GM21529 (cell line): ENCODE data around the gene GGCX.
"Not testable (repeated sequence)": the region's sequence is repeated elsewhere in the genome, so short reads cannot be mapped to it uniquely, and the experiment has no call there.

Experiments
- ATAC-seq: cut with Tn5 transposase; IDR thresholded peaks from one replicate; pipeline ENCODE4 v1.9.1; 2021; ENCODE audit not compliant: unreplicated experiment

GGCX gene

DNA sequence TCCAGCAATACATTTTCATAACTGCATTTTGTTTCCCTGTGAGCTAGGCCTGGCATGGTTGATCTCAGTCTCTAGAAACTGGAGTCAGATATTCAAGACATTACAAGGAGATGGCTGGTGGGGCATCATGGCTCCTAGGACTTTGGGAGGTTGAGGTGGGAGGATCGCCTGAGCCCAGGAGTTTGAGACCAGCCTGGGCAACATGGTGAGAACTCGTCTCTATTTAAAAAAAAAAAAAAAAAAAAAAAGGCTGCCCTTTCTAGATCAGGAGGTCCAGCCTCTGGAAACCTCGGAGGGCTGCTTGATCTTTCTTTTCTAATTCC is 15.7 kb upstream of the GGCX start:
- no peak for ATAC-seq

- no peak for ATAC-seq
These were observed 14.4 kb upstream of the GGCX start for GRCh38 chr2:85575739-85576138.

- no peak for ATAC-seq
These were observed 5.0 kb upstream of the GGCX start for GRCh38 chr2:85566265-85566664.

GRCh38 chr2:85564144-85564563 is 2.9 kb upstream of the GGCX start:
- ATAC-seq, result no peak

DNA sequence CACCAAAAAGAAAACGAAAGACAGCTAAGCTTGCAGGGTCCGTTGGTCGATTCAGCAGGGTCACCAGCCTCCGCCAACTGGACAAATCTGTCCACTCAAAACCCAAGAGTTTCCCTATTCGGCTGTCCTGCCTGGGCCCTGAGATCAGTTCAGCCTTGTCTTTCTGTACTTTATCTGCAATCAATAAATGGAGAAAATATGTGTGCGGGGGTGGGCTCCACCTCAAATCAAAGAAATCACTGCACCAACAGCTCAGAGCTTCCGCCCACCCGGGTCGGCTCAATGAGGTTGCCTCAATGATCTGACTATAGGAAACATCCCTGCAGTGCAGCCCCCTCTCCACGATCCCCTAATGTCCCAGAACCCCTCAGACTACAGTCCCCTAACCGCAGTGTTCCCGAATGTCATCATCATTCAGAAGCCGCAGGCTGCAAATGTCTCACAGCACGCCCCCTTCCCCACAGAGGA is 447 bp downstream of the GGCX start:
- peak; percentile 5 for ATAC-seq

DNA sequence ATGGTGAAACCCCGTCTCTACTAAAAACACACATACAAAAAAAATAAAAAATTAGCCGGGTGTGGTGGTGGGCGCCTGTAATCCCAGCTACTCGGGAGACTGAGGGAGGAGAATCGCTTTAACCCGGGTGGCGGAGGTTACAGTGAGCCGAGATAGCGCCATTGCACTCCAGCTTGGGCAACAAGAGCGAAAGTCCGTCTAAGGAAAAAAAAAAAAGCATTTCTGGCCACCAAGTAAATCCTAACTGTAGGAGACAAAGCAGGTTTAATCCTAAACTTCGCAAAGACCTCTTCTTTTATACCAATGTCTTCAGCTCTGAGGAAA is 928 bp downstream of the GGCX start:
- ATAC-seq, result not testable (repeated sequence)

GRCh38 chr2:85558160-85558559 is 3.1 kb downstream of the GGCX start:
- no peak for ATAC-seq

DNA sequence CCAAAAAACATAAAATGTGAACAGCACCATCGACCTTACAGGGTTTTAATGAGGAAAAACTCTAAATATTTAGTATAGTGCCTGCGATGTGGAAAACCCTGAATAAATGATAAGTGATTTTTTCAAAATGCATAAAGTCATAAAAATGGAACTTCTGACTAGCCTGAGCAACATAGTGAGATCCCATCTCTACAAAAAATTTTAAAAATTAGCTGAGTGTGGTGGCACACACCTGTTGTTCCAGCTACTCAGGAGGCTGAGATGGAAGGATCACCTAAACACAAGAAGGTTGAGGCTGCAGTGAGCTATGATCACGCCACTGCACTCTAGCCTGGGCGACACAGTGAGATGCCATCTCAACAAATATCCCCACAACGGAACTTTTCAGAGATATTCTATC is 4.2 kb downstream of the GGCX start:
- no peak for ATAC-seq

DNA sequence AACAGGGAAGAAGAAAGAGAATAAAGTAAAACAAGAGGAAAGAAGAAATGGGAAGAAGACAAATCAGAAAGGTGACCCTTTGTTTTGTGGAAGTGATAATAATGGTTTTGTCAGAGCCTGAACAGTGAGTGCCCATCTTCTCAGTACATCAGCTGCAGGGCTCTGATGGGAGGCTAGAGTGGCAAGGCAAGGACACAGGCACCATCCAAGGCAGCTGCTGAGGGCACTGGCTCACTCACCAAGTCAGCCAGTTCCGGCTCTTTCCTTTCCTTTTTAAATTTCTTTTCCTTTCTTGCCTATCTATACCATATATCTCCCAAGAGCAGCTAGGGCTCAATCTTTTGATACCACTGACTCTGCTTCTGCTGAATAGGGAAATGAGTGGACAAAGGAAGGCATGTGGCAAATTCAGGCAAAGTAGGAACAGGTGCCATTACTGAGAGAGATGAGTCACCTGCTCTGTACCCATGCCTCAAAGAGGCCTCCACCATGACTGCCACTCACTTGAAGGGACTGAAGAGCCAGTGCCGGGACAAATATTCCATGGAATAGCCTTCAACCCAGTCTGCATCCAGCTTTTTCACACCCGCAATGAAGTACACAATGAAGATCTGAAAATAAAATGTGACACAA is 6.2 kb downstream of the GGCX start:
- no peak for ATAC-seq

- ATAC-seq, result no peak
These were observed 8.1 kb downstream of the GGCX start for GRCh38 chr2:85553184-85553583.

GRCh38 chr2:85551698-85552678 is 9.3 kb downstream of the GGCX start:
- ATAC-seq, result peak; percentile 77

DNA sequence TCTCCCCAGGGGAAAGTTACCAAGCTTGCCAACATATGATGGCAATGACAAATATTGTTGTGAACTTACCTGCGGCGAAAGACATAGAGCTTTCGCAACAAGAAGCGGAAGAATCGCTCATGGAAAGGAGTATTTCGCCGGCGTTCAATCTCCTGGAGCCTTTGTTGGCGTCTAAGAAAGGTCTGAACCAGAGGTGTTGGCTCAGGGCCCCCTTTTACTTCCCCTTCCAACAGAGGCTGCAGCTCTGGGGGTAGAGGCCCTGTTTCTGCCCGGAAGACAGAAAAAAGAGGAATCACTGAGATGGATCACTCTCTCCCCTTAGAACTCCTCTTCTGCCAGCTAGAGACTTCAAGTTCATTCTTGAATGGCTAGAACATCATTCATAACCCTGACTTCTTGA is 10.8 kb downstream of the GGCX start:
- no peak for ATAC-seq

DNA sequence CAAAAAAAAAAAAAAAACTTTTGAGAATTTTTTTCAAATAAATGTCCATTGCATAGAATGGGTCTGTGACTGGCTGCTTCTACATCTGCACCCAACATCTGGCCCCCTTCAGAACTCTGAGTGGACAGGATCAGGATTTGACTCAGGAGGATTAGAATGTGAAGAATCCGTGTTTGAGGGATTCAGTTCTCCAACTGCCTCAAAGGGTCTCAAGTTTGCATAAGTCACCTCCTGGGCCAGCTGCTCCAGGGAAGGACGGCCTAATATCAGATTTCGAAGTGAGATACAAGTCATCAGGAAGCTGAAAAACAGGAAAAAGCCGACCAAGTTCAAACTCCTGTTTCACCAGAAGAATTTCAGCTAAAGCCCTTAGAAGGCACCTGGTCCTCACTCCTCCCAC is 11.5 kb downstream of the GGCX start:
- no peak for ATAC-seq

GRCh38 chr2:85549095-85549494 is 12.2 kb downstream of the GGCX start:
- no peak for ATAC-seq

DNA sequence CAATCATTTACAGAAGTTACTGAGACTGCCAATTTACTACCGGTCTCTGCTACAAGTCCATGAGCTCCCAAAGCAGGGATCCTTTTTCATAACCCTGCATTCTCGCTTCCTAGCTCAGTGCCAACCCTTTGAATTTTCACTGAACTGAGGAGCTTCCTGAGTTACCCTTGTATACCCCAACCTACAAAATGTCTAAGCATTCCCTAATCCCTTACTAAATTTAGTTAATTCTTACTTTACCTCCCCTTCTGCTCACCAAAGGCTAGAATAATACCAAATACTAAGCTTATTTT is 12.7 kb downstream of the GGCX start:
- ATAC-seq, result no peak

DNA sequence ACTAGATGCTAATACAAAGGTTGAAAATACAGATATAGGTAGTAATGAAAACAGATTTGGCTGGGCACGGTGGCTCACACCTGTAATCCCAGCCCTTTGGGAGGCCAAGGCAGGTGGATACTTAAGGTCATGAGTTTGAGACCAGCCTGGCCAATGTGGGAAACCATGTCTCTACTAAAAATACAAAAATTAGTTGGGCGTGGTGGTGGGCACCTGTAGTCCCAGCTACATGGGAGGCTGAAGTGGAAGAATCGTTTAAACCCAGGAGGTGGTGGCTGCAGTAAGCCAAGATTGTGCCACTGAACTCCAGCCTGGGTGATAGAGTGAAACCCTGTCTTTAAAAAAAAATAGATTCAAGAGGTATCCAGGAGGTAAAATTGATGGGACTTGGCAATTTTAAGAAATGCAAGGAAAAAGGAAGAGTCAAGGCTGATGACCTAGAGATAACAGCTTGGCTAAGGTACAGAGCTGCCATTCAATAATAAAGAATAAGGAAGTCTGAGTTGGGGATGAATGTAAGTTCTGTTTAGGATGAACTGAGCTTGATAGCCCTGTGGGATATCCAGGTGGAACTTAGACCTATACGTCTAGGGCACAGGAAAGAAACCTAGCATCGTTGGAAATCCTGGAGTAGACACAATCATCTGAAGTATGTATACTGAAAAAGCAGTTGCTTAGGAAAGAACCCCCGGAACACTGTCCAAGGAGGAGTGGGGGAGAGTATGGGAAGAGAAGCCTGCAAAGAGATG is 13.3 kb downstream of the GGCX start:
- ATAC-seq, result no peak

GRCh38 chr2:85547089-85547858 is 14.0 kb downstream of the GGCX start:
- no peak for ATAC-seq

DNA sequence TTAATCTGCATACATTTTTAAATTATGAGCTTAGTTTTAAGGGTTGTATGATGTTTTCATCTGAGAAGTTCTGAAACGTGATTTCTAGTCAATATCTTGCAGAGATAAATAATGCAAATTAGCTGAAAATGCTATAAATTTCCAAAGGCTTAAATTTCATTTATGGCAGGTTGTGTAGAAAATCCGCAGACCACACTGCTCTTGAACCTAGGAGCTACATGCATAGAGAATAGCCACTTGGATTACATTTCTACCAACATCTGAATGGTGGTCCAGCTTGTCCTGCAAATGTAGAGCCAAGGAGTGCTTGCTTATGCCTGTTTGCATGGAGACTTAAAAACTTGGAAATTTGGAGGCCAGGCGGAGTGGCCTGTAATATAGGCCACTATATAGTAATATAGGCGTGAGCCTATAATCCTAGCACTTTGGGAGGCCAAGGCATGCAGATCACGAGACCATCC is 15.5 kb downstream of the GGCX start:
- ATAC-seq, result no peak

GRCh38 chr2:85544915-85545779 is 16.1 kb downstream of the GGCX start:
- ATAC-seq, result not testable (repeated sequence)

- ATAC-seq, result not testable (repeated sequence)
These were observed 17.0 kb downstream of the GGCX start for GRCh38 chr2:85544254-85544691.
